Loucy (cell line): ENCODE data around the gene RNASE13.

Experiments used
- H2AFZ ChIP-seq: fragments of 200-600 bp; sonication (generic); 2 replicates; pipeline ENCODE4 v1.6.0; 2016; ENCODE audit warnings: antibody characterized with exemption, mild to moderate bottlenecking, low read length, moderate library complexity
- H3F3A ChIP-seq: fragments of 200-600 bp; 2 replicates; pipeline ENCODE4 v1.6.0; 2016; ENCODE audit warnings: antibody characterized with exemption, low read depth, mild to moderate bottlenecking
- H3K27me3 ChIP-seq: fragments of 200-600 bp; sonication (generic); 2 replicates; pipeline ENCODE4 v1.6.1; 2014; ENCODE audit warnings: low read length, mild to moderate bottlenecking; ENCODE audit not compliant: insufficient read depth, poor library complexity, severe bottlenecking
- H3K36me3 ChIP-seq: fragments of 200-600 bp; sonication (generic); 2 replicates; pipeline ENCODE4 v1.6.1; 2016; ENCODE audit warnings: low read length; ENCODE audit not compliant: insufficient read depth
- H3K4me1 ChIP-seq: fragments of 200-600 bp; sonication (generic); 2 replicates; pipeline ENCODE4 v1.5.1; 2014; ENCODE audit warnings: low read length, mild to moderate bottlenecking; ENCODE audit not compliant: insufficient read depth, poor library complexity, severe bottlenecking
- H3K4me2 ChIP-seq: fragments of 200-600 bp; sonication (generic); 2 replicates; pipeline ENCODE4 v1.6.0; 2014; ENCODE audit warnings: antibody characterized with exemption, low read length, low read depth, mild to moderate bottlenecking; ENCODE audit not compliant: poor library complexity, severe bottlenecking
- H3K4me3 ChIP-seq: fragments of 200-600 bp; sonication (generic); 2 replicates; pipeline ENCODE4 v1.5.1; 2014; ENCODE audit warnings: low read length, mild to moderate bottlenecking, mixed read lengths; ENCODE audit not compliant: poor library complexity, severe bottlenecking
- H3K79me2 ChIP-seq: fragments of 200-600 bp; sonication (generic); 2 replicates; pipeline ENCODE4 v1.6.1; 2014; ENCODE audit warnings: low read length; ENCODE audit not compliant: insufficient read depth
- H3K9ac ChIP-seq: fragments of 200-600 bp; sonication (generic); 2 replicates; pipeline ENCODE4 v1.6.0; 2014; ENCODE audit warnings: mild to moderate bottlenecking, low read depth, low read length, moderate library complexity; ENCODE audit not compliant: poor library complexity, severe bottlenecking
- H3K9me2 ChIP-seq: fragments of 200-600 bp; sonication (generic); replicated peaks from 2 replicates; pipeline ENCODE4 v1.6.1; 2016; ENCODE audit warnings: low read depth, low read length, mixed read lengths
- H3K9me3 ChIP-seq: fragments of 200-600 bp; sonication (generic); 2 replicates; pipeline ENCODE4 v1.6.1; 2014; ENCODE audit warnings: mild to moderate bottlenecking, antibody characterized with exemption, low read length, low read depth; ENCODE audit not compliant: insufficient read depth
- H4K20me1 ChIP-seq: fragments of 200-600 bp; sonication (generic); 2 replicates; pipeline ENCODE4 v1.6.0; 2014; ENCODE audit warnings: antibody characterized with exemption, low read length, mild to moderate bottlenecking; ENCODE audit not compliant: insufficient read depth, poor library complexity, severe bottlenecking
- EZH2phosphoT487 ChIP-seq: fragments of 200-600 bp; IDR thresholded peaks from 2 replicates; pipeline ENCODE4 v1.6.1; 2018; ENCODE audit warnings: antibody characterized with exemption, mild to moderate bottlenecking, moderate library complexity, borderline replicate concordance
- TF ChIP-seq, protein P1 (sequence below): fragments of 200-600 bp; sonication (generic); conservative IDR thresholded peaks from 2 replicates; pipeline ENCODE4 v1.5.1; 2014; ENCODE audit warnings: mild to moderate bottlenecking, antibody characterized with exemption, low read length

Gene RNASE13

DNA sequence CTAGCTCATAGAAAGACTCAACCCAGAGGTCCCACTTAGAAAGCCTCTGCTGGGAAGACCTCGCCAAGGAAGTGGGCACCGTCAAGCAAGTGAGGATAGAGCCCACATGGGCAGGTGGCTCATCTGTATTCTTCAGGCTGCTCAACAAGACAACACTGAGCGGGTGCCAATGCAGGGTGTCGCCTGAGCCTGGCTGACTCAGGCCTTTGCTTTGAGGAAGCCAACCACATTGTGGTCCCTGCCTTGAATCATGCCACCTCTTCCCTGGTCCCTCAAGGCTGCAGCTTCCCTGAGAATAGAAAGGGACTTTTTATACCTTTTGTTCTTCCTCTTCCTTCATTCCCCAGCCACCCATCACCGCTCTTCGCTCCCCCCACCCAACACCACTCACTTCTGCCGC is 2.1 kb upstream of the RNASE13 start:
- Histone ChIP-seq H3K4me3 (no peak overlapping the region), H3K9me3 (no peaks in the 10 kb centered on the region), H3F3A (no peaks in the 10 kb centered on the region), H3K79me2 (no peaks in the 10 kb centered on the region), H3K4me1 (no peaks in the 10 kb centered on the region), H3K36me3 (no peaks in the 10 kb centered on the region), H3K9me2 (no peaks in the 10 kb centered on the region), H2AFZ (no peak overlapping the region), H3K4me2 (no peak overlapping the region), H3K9ac (no peak overlapping the region), H4K20me1 (no peaks in the 10 kb centered on the region), H3K27me3 (no peaks in the 10 kb centered on the region)
- TF ChIP-seq, protein P1, sequence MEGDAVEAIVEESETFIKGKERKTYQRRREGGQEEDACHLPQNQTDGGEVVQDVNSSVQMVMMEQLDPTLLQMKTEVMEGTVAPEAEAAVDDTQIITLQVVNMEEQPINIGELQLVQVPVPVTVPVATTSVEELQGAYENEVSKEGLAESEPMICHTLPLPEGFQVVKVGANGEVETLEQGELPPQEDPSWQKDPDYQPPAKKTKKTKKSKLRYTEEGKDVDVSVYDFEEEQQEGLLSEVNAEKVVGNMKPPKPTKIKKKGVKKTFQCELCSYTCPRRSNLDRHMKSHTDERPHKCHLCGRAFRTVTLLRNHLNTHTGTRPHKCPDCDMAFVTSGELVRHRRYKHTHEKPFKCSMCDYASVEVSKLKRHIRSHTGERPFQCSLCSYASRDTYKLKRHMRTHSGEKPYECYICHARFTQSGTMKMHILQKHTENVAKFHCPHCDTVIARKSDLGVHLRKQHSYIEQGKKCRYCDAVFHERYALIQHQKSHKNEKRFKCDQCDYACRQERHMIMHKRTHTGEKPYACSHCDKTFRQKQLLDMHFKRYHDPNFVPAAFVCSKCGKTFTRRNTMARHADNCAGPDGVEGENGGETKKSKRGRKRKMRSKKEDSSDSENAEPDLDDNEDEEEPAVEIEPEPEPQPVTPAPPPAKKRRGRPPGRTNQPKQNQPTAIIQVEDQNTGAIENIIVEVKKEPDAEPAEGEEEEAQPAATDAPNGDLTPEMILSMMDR: no peak
- no peak for TF ChIP-seq EZH2phosphoT487

- TF ChIP-seq, protein P1: no peak
- no peak for TF ChIP-seq EZH2phosphoT487
- H4K20me1 ChIP-seq: no peaks in the 10 kb centered on the region
- H3K9me2 ChIP-seq: no peaks in the 10 kb centered on the region
- H3K9me3 ChIP-seq: no peaks in the 10 kb centered on the region
- H3K79me2 ChIP-seq: no peaks in the 10 kb centered on the region
- H3K36me3 ChIP-seq: no peaks in the 10 kb centered on the region
- H3K27me3 ChIP-seq: no peaks in the 10 kb centered on the region
- H3F3A ChIP-seq: no peaks in the 10 kb centered on the region
- no peak overlapping the region for H3K4me3 ChIP-seq
- no peak overlapping the region for H2AFZ ChIP-seq
- H3K4me1 ChIP-seq: no peaks in the 10 kb centered on the region
- H3K4me2 ChIP-seq: no peak overlapping the region
- no peak overlapping the region for H3K9ac ChIP-seq
Measured at GRCh38 chr14:21033133-21033698, 1.4 kb downstream of the RNASE13 start.

GRCh38 chr14:21032326-21033132 is 2.1 kb downstream of the RNASE13 start:
- Histone ChIP-seq H3K4me3 (no peak overlapping the region), H3K36me3 (no peaks in the 10 kb centered on the region), H3K27me3 (no peaks in the 10 kb centered on the region), H2AFZ (no peak overlapping the region), H4K20me1 (no peaks in the 10 kb centered on the region), H3K4me1 (no peaks in the 10 kb centered on the region), H3K4me2 (no peak overlapping the region), H3K9ac (no peak overlapping the region), H3F3A (no peaks in the 10 kb centered on the region), H3K9me2 (no peaks in the 10 kb centered on the region), H3K79me2 (no peaks in the 10 kb centered on the region), H3K9me3 (no peaks in the 10 kb centered on the region)
- no peak for TF ChIP-seq EZH2phosphoT487
- TF ChIP-seq, protein P1: no peak
